ENCODE results near the gene KIAA1958. TPM values are rescaled to one million over a fixed set of nuclear protein-coding genes. Genes with fewer than 3 reads are reported as not detected.

The KIAA1958 gene
- total and polyA plus RNA-seq, 8 donors: 1.4 to 11.8 (median 5.6) TPM

GRCh38 chr9:112493393-112494137 lies 6.9 kb downstream of the KIAA1958 start:
- no peaks in the 10 kb centered on the region for H3K27me3 ChIP-seq
- ATAC-seq: peak in 1 of 4 donors; percentile 31
- H3K9me3 ChIP-seq: no peaks in the 10 kb centered on the region
- H3K27ac ChIP-seq: no peak overlapping the region
- no peak for DNase-seq
- TF ChIP-seq CTCF (IDR thresholded peaks at IDR 0.05): no peak
- WGBS, 2 donors: 46 to 55% methylated on average over 1 of the region's 1 CpG
- intact Hi-C loops (cut with DNase I): no loop called here
- H3K36me3 ChIP-seq: no peaks in the 10 kb centered on the region
- FAIRE-seq: no peak
- no peak overlapping the region for H3K4me3 ChIP-seq
- peaks cover 10 to 21% (median 15%) of the 10 kb centered on the region in 3 donors for H3K4me1 ChIP-seq

GRCh38 chr9:112494153-112494552 lies 7.5 kb downstream of the KIAA1958 start:
- peaks cover 10 to 15% (median 14%) of the 10 kb centered on the region in 3 donors for H3K4me1 ChIP-seq
- FAIRE-seq (no peak), ATAC-seq (no peak), DNase-seq (no peak)
- no peak overlapping the region for H3K4me3 ChIP-seq
- no peak overlapping the region for H3K27ac ChIP-seq
- intact Hi-C loops (cut with DNase I): no loop called here
- no peaks in the 10 kb centered on the region for H3K36me3 ChIP-seq
- no peaks in the 10 kb centered on the region for H3K9me3 ChIP-seq
- 100% methylated on average over 1 of the region's 1 CpG for WGBS, 2 donors
- TF ChIP-seq CTCF (IDR thresholded peaks at IDR 0.05): no peak
- H3K27me3 ChIP-seq: no peaks in the 10 kb centered on the region

DNA sequence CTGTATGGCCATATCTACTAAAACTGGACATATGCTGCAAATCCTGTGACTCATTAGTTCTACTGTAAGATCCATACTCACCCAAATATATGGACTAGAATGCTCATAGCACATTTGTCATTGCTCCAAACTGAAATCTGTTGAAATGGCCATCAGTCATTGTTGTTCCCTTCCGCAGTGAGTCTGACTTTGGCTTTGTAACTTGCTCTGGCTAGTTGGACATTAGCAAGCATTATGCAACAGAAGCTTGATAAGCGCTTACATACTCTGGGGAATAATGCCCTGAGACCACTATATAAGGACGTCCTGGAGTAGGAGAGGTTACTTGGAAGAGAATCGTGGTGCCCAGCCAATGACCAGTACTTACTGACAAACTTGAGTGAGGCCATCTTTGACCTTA lies 9.0 kb downstream of the KIAA1958 start:
- Histone ChIP-seq H3K27me3 (no peaks in the 10 kb centered on the region), H3K27ac (no peak overlapping the region), H3K4me1 (peaks cover 0 to under 1% (median 0%) of the 10 kb centered on the region in 3 donors), H3K4me3 (no peak overlapping the region), H3K36me3 (no peaks in the 10 kb centered on the region), H3K9me3 (no peaks in the 10 kb centered on the region)
- no peak for DNase-seq
- FAIRE-seq: no peak
- intact Hi-C loops (cut with DNase I): no loop called here
- TF ChIP-seq CTCF (IDR thresholded peaks at IDR 0.05): no peak
- no peak for ATAC-seq
- 90 to 94% methylated on average over 4 of the region's 4 CpGs for WGBS, 2 donors

DNA sequence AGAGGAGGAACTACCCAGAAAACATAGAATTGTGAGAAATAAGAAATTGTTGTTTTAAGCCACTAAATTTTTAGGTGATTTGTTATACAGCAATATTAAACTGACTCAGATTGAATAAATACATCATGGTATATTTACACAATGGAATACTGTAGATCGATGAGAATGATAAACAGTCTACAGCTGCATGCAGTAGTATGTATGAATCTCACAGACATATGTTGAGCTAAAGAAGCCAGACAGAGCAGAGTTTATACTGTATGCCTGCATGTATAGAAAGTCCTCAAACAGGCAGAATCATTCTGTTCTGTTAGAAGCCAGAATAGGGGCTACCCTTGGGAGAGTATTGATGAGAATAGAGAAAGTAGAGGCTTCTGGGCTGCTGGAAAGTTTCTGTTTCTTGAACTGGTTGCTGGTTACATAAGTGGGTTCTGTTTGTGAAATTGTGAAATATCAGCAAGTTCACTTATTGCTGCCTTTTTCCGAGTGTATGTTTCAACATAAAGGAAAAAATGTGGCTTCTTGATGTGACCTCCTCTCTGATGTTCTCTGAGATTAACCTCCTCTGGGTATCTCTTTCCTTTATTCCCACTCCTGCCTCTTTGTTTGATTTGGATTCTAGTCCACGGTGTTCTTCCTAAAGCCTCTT lies 9.6 kb downstream of the KIAA1958 start:
- intact Hi-C loops (cut with DNase I): no loop called here
- DNase-seq: no peak
- TF ChIP-seq CTCF (IDR thresholded peaks at IDR 0.05): no peak
- Histone ChIP-seq H3K4me3 (no peak overlapping the region), H3K27me3 (no peaks in the 10 kb centered on the region), H3K9me3 (no peaks in the 10 kb centered on the region), H3K4me1 (no peaks in the 10 kb centered on the region), H3K36me3 (no peaks in the 10 kb centered on the region), H3K27ac (no peak overlapping the region)
- 57% methylated on average over 3 of the region's 3 CpGs for WGBS, 2 donors
- no peak for ATAC-seq
- FAIRE-seq: no peak

GRCh38 chr9:112500842-112501241 lies 14.2 kb downstream of the KIAA1958 start:
- ATAC-seq (no peak), FAIRE-seq (no peak), DNase-seq (no peak)
- no peak overlapping the region for H3K27ac ChIP-seq
- WGBS, 2 donors: 97 to 99% methylated on average over 2 of the region's 2 CpGs
- no peaks in the 10 kb centered on the region for H3K9me3 ChIP-seq
- intact Hi-C loops (cut with DNase I): no loop called here
- H3K4me1 ChIP-seq: peaks cover 4 to 7% (median 4%) of the 10 kb centered on the region in 3 donors
- H3K27me3 ChIP-seq: no peaks in the 10 kb centered on the region
- TF ChIP-seq CTCF (IDR thresholded peaks at IDR 0.05): no peak
- H3K4me3 ChIP-seq: no peak overlapping the region
- H3K36me3 ChIP-seq: no peaks in the 10 kb centered on the region
